Mesodermal cell (in vitro differentiated cells): ENCODE results near the gene KRTAP19-2.

ENCODE experiments used
- H3K27ac ChIP-seq: 2 replicates; pipeline ENCODE4 v1.7.0; 2013; ENCODE audit warnings: mild to moderate bottlenecking, low read depth, low read length, moderate library complexity; ENCODE audit not compliant: severe bottlenecking
- H3K36me3 ChIP-seq: 2 replicates; pipeline ENCODE4 v1.7.1; 2013; ENCODE audit warnings: mild to moderate bottlenecking, low read length, moderate library complexity; ENCODE audit not compliant: control insufficient read depth, insufficient read depth
- H3K4me1 ChIP-seq: one replicate; pipeline ENCODE4 v1.7.1; 2013; ENCODE audit warnings: mild to moderate bottlenecking, low read length; ENCODE audit not compliant: insufficient read depth, control insufficient read depth, poor library complexity, severe bottlenecking
- H3K4me3 ChIP-seq: 2 replicates; pipeline ENCODE4 v1.7.0; 2013; ENCODE audit warnings: low read length, control low read depth, mild to moderate bottlenecking; ENCODE audit not compliant: insufficient read depth, poor library complexity, severe bottlenecking; ENCODE audit errors: extremely low read depth
- H3K9me3 ChIP-seq: 2 replicates; pipeline ENCODE4 v1.7.1; 2013; ENCODE audit warnings: mild to moderate bottlenecking, low read length, moderate library complexity; ENCODE audit not compliant: control insufficient read depth
- WGBS, 2 experiments: methylation state at CpG; one replicate each; pipeline ENCODE4 v1.1.5; 2013; ENCODE audit warnings: missing lambda C conversion rate in 2 of 2; ENCODE audit not compliant: insufficient coverage in 2 of 2; 5-methylcytosine and 5-hydroxymethylcytosine counted together

The KRTAP19-2 gene

GRCh38 chr21:30478004-30478403 is 9.2 kb downstream of the KRTAP19-2 start:
- WGBS, 2 experiments, result 57 to 68% methylated on average over 3 of the region's 3 CpGs

DNA sequence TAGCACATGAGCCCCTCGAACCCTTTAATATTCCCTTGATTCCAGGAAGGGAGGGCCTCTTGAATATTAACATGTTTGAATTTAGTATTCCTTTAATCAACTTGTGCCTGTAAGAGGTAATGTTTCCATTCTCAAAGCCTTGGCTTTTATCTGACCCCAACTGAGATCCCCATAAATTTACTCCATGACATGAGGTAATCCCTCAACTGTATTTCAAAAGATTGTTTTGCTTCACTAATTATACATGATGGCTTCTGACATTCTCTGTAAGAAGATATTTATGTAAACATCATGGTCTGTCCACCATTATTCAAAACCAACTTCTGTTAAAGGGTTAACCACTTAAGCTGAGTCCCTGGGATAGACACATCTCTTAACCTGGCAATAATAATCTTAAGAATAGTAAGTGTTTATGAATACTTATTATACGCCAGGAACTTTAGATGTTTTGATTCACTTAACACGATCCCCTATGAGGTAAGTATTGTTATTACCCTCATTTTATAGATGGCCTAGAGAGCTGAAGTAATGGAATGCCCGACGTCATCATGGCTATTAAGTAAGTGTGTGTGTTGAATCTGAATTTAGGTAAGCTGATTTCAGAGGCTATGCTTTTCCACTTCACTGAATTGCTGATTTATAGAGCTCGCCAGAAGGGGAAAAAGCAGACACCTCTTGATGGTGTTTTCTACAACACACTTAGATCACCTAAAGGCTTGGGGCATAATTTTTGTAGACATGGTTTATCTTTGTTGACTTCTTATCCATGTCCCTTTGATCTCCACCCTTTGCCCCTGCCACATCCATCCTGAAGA is 18.1 kb downstream of the KRTAP19-2 start:
- Histone ChIP-seq H3K27ac (no peak overlapping the region), H3K4me3 (no peak overlapping the region), H3K36me3 (no peaks in the 10 kb centered on the region), H3K4me1 (no peaks in the 10 kb centered on the region), H3K9me3 (no peaks in the 10 kb centered on the region)
- no CpG with 5 or more reads among the region's 6 CpGs for WGBS, 2 experiments

More at GRCh38 chr21:30478004-30478403, 9.2 kb downstream of the KRTAP19-2 start:
- H3K9me3 ChIP-seq, result no peaks in the 10 kb centered on the region
- no peaks in the 10 kb centered on the region for H3K4me1 ChIP-seq
- H3K27ac ChIP-seq, result no peak overlapping the region
- no peaks in the 10 kb centered on the region for H3K36me3 ChIP-seq
- H3K4me3 ChIP-seq, result no peak overlapping the region

- no peak overlapping the region for H3K4me3 ChIP-seq
- H3K9me3 ChIP-seq, result no peaks in the 10 kb centered on the region
- no peaks in the 10 kb centered on the region for H3K4me1 ChIP-seq
- no peaks in the 10 kb centered on the region for H3K36me3 ChIP-seq
- no peak overlapping the region for H3K27ac ChIP-seq
- no CpG with 5 or more reads among the region's 3 CpGs for WGBS, 2 experiments
Observed at GRCh38 chr21:30463713-30464112, 23.5 kb downstream of the KRTAP19-2 start.

- H3K4me1 ChIP-seq, result no peaks in the 10 kb centered on the region
- H3K36me3 ChIP-seq, result no peaks in the 10 kb centered on the region
- no peak overlapping the region for H3K4me3 ChIP-seq
- H3K27ac ChIP-seq, result no peak overlapping the region
- no CpG with 5 or more reads among the region's 3 CpGs for WGBS, 2 experiments
- no peaks in the 10 kb centered on the region for H3K9me3 ChIP-seq
Observed at GRCh38 chr21:30448514-30448913, 38.7 kb downstream of the KRTAP19-2 start.

- Histone ChIP-seq H3K27ac (no peak overlapping the region), H3K4me1 (no peaks in the 10 kb centered on the region), H3K9me3 (no peaks in the 10 kb centered on the region), H3K36me3 (no peaks in the 10 kb centered on the region), H3K4me3 (no peak overlapping the region)
- 75 to 81% methylated on average over 3 of the region's 4 CpGs for WGBS, 2 experiments
Observed at GRCh38 chr21:30447056-30447455, 40.2 kb downstream of the KRTAP19-2 start.

DNA sequence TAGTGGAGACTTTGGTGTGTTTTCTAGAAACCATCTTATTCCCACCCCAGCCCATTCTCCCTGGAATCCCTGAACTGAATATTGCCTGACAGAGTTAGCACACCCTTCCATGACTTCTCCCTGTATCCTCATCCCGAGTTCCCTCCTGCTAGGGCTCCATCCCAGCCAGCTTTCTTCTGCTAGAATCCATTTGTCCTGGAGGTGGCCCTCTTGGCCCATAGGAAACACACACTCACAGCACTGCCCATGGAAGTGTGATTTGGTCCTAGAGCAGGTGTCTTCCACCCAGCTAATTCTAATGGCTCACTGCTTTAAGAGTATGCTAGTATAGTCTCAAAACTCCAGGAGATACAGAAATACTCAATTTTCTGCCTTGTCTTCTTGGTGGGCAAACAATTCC is 43.0 kb downstream of the KRTAP19-2 start:
- H3K27ac ChIP-seq, result no peak overlapping the region
- 64% methylated on average over 1 of the region's 1 CpG; no CpG with 5 or more reads in 1 of the 2 experiments for WGBS, 2 experiments
- no peaks in the 10 kb centered on the region for H3K9me3 ChIP-seq
- no peaks in the 10 kb centered on the region for H3K4me1 ChIP-seq
- H3K4me3 ChIP-seq, result no peak overlapping the region
- H3K36me3 ChIP-seq, result no peaks in the 10 kb centered on the region

DNA sequence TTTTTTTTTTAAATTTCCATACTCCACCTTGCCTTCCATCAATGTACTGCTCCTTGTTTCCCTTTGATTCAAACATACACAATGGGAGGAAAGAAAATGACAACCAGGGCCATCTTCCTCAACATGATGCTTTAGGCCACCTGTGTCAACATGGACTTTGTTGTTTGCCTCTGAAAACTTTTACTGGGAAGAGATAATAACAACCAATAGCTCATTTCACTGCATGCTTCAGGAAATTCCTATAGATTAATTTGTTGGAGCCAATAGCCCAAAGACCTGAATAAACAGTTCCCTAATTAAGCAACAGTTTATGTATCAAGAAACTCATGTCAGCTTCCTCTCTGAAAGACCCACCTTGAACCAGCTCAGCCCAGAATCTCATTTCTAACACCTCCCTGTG is 44.0 kb downstream of the KRTAP19-2 start:
- Histone ChIP-seq H3K4me3 (no peak overlapping the region), H3K27ac (no peak overlapping the region), H3K9me3 (no peaks in the 10 kb centered on the region), H3K36me3 (no peaks in the 10 kb centered on the region), H3K4me1 (no peaks in the 10 kb centered on the region)

GRCh38 chr21:30439975-30440374 is 47.3 kb downstream of the KRTAP19-2 start, which contains the start of gene KRTAP15-1:
Gene KRTAP15-1 (plus strand): TSS chr21:30440275. CDS start chr21:30440328, 53 bp downstream.
- Histone ChIP-seq H3K4me3 (no peak within 1 kb of the TSS), H3K4me1 (no peaks in the 10 kb centered on the region), H3K27ac (no peak within 1 kb of the TSS), H3K36me3 (no peaks in the 10 kb centered on the region), H3K9me3 (no peaks in the 10 kb centered on the region)
- 92 to 100% methylated on average over 1 to 3 of the region's 5 CpGs for WGBS, 2 experiments
